GM18873 (cell line): ENCODE data around the gene GPBP1.
"Not testable (repeated sequence)": the region's sequence is repeated elsewhere in the genome, so short reads cannot be mapped to it uniquely, and the experiment has no call there.

Experiments
- ATAC-seq: cut with Tn5 transposase; IDR thresholded peaks from one replicate; pipeline ENCODE4 v1.9.1; 2021; ENCODE audit warnings: mild to moderate bottlenecking, moderate library complexity, moderate number of reproducible peaks; ENCODE audit not compliant: unreplicated experiment, low FRiP score

The GPBP1 gene

GRCh38 chr5:57176350-57176857, 2.5 kb downstream of the GPBP1 start:
- ATAC-seq = no peak

- no peak for ATAC-seq
These were observed 3.8 kb downstream of the GPBP1 start for GRCh38 chr5:57177479-57178156.

GRCh38 chr5:57178238-57178637, 4.4 kb downstream of the GPBP1 start:
- not testable (repeated sequence) for ATAC-seq

GRCh38 chr5:57179262-57180200, 5.7 kb downstream of the GPBP1 start:
- ATAC-seq = no peak

GRCh38 chr5:57181154-57181553, 7.3 kb downstream of the GPBP1 start:
- no peak for ATAC-seq

- no peak for ATAC-seq
These were observed 10.5 kb downstream of the GPBP1 start for GRCh38 chr5:57184322-57184721.

- no peak for ATAC-seq
These were observed 11.5 kb downstream of the GPBP1 start for GRCh38 chr5:57185313-57185712.

- no peak for ATAC-seq
These were observed 12.3 kb downstream of the GPBP1 start for GRCh38 chr5:57186194-57186593.

GRCh38 chr5:57187977-57188376, 14.1 kb downstream of the GPBP1 start:
- ATAC-seq = not testable (repeated sequence)

- no peak for ATAC-seq
These were observed 15.7 kb downstream of the GPBP1 start for GRCh38 chr5:57189515-57189914.

- ATAC-seq = no peak
These were observed 16.7 kb downstream of the GPBP1 start for GRCh38 chr5:57190593-57190992.

GRCh38 chr5:57191163-57191562, 17.3 kb downstream of the GPBP1 start:
- ATAC-seq = no peak

GRCh38 chr5:57191986-57192385, 18.1 kb downstream of the GPBP1 start:
- ATAC-seq = no peak

- not testable (repeated sequence) for ATAC-seq
These were observed 19.0 kb downstream of the GPBP1 start for GRCh38 chr5:57192832-57193231.

GRCh38 chr5:57193757-57194413, 20.0 kb downstream of the GPBP1 start:
- no peak for ATAC-seq

- no peak for ATAC-seq
These were observed 20.8 kb downstream of the GPBP1 start for GRCh38 chr5:57194653-57195052.

- no peak for ATAC-seq
These were observed 21.2 kb downstream of the GPBP1 start for GRCh38 chr5:57195060-57195459.

GRCh38 chr5:57199866-57200265, 26.0 kb downstream of the GPBP1 start:
- ATAC-seq = no peak

GRCh38 chr5:57202811-57203210, 29.0 kb downstream of the GPBP1 start:
- ATAC-seq = no peak

- no peak for ATAC-seq
These were observed 33.3 kb downstream of the GPBP1 start for GRCh38 chr5:57207007-57207653.
